ENCODE measurements around the gene DUSP1. TPM values are rescaled to one million over a fixed set of nuclear protein-coding genes. Genes with fewer than 3 reads are reported as not detected.

Gene DUSP1
- polyA plus RNA-seq, 1 experiment = 432 TPM

GRCh38 chr5:172798422-172799215 is 27.6 kb upstream of the DUSP1 start:
- DNase-seq (ENCODE audit: low read depth) = peak; percentile 91
- TF ChIP-seq CTCF (IDR thresholded peaks at IDR 0.05; ENCODE audit: insufficient read depth, low read depth, low read length) = no peak
- Histone ChIP-seq H3K4me3 (ENCODE audit: low read depth, low read length) (no peak overlapping the region), H3K36me3 (ENCODE audit: control insufficient read depth, insufficient read depth, low read length) (no peaks in the 10 kb centered on the region), H3K27me3 (ENCODE audit: control insufficient read depth, insufficient read depth, low read length) (no peaks in the 10 kb centered on the region)
- ChIA-PET POLR2A (interaction anchor here (1.0 to 1.2 kb wide), 3 partner anchors 21 to 99 kb away, joined by 4 to 8 read pairs (median 4); partner anchors contain the start of gene DUSP1), CTCF (interaction anchor here (0.7 to 4.8 kb wide), 10 partner anchors 10 to 151 kb away, joined by 3 to 19 read pairs (median 4); partner anchors contain the start of gene DUSP1)

- ChIA-PET CTCF (interaction anchor here (0.7 to 4.8 kb wide), 10 partner anchors 9 to 152 kb away, joined by 3 to 19 read pairs (median 4); partner anchors contain the start of gene DUSP1), POLR2A (interaction anchor here (1.0 to 1.2 kb wide), 3 partner anchors 20 to 100 kb away, joined by 4 to 8 read pairs (median 4); partner anchors contain the start of gene DUSP1)
- Histone ChIP-seq H3K27me3 (ENCODE audit: control insufficient read depth, insufficient read depth, low read length) (no peaks in the 10 kb centered on the region), H3K36me3 (ENCODE audit: control insufficient read depth, insufficient read depth, low read length) (no peaks in the 10 kb centered on the region), H3K4me3 (ENCODE audit: low read depth, low read length) (no peak overlapping the region)
- no peak for DNase-seq (ENCODE audit: low read depth)
- no peak for TF ChIP-seq CTCF (IDR thresholded peaks at IDR 0.05; ENCODE audit: insufficient read depth, low read depth, low read length)
These were observed 26.8 kb upstream of the DUSP1 start for GRCh38 chr5:172797771-172798191.

- no peak for TF ChIP-seq CTCF (IDR thresholded peaks at IDR 0.05; ENCODE audit: insufficient read depth, low read depth, low read length)
- ChIA-PET POLR2A (interaction anchor here (1.3 kb wide), 1 partner anchor 18 kb away, joined by 7 read pairs; no protein-coding TSS in a partner anchor), CTCF (interaction anchor here (1.7 to 4.8 kb wide), 3 partner anchors 25 to 135 kb away, joined by 4 to 19 read pairs (median 7); partner anchors contain the start of gene DUSP1)
These were observed 25.3 kb upstream of the DUSP1 start for GRCh38 chr5:172796306-172796705.

GRCh38 chr5:172795318-172795977 is 24.5 kb upstream of the DUSP1 start:
- ChIA-PET CTCF (interaction anchor here (0.7 to 4.8 kb wide), 5 partner anchors 18 to 136 kb away, joined by 3 to 19 read pairs (median 6); partner anchors contain the start of gene DUSP1), POLR2A (interaction anchor here (0.6 to 1.3 kb wide), 3 partner anchors 17 to 657 kb away, joined by 3 to 7 read pairs (median 4); no protein-coding TSS in a partner anchor)
- no peaks in the 10 kb centered on the region for H3K27me3 ChIP-seq (ENCODE audit: control insufficient read depth, insufficient read depth, low read length)
- H3K36me3 ChIP-seq (ENCODE audit: control insufficient read depth, insufficient read depth, low read length) = no peaks in the 10 kb centered on the region
- TF ChIP-seq CTCF (IDR thresholded peaks at IDR 0.05; ENCODE audit: insufficient read depth, low read depth, low read length) = peak; percentile 12; the same call in 1 of the 2 replicates
- H3K4me3 ChIP-seq (ENCODE audit: low read depth, low read length) = no peak overlapping the region
- DNase-seq (ENCODE audit: low read depth) = peak; percentile 96

More at GRCh38 chr5:172796306-172796705, 25.3 kb upstream of the DUSP1 start:
- Histone ChIP-seq H3K27me3 (ENCODE audit: control insufficient read depth, insufficient read depth, low read length) (no peaks in the 10 kb centered on the region), H3K4me3 (ENCODE audit: low read depth, low read length) (no peak overlapping the region), H3K36me3 (ENCODE audit: control insufficient read depth, insufficient read depth, low read length) (no peaks in the 10 kb centered on the region)
- no peak for DNase-seq (ENCODE audit: low read depth)
